GM12878 (cell line): Measurements from ENCODE around the gene PDE11A. TPM values are rescaled to one million over a fixed set of nuclear protein-coding genes. Genes with fewer than 3 reads are reported as not detected.

Source experiments
- ATAC-seq: fragments of 200-7000 bp; cut with Tn5 transposase; 3 replicates; pipeline ENCODE4 v1.9.1; 2020; ENCODE audit warnings: mild to moderate bottlenecking, moderate library complexity
- BruUV-seq: library from RNA; stranded (reverse); fragments of 400-500 nt; replicated peaks from 2 replicates; lab custom pipeline; 2021; lab: Mats Ljungman, UMichigan
- CTCF ChIA-PET: fragments of 300-600 bp; sonication (Branson Sonifier 250); formaldehyde crosslinking; extraction: SDS; loops from one replicate; lab custom pipeline; 2021; ENCODE audit warnings: inconsistent platforms; lab: Yijun Ruan, JAX
- POLR2A ChIA-PET: fragments of 350-600 bp; formaldehyde crosslinking; extraction: SDS; loops from one replicate; lab custom pipeline; 2021; ENCODE audit warnings: inconsistent platforms; lab: Charles Lee
- RAD21 ChIA-PET: fragments of 300-600 bp; sonication (Branson Sonifier 250); formaldehyde crosslinking; loops from one replicate; lab custom pipeline; 2023; ENCODE audit warnings: antibody characterized with exemption; ENCODE audit not compliant: unreplicated experiment; lab: Charles Lee
- SMC1A ChIA-PET: fragments of 300-600 bp; sonication (Branson Sonifier 250); formaldehyde crosslinking; loops from one replicate; lab custom pipeline; 2023; ENCODE audit not compliant: unreplicated experiment, uncharacterized antibody; lab: Charles Lee
- DNase-seq: peaks from one replicate; pipeline ENCODE4 v3.0.0-alpha.2; 2011; ENCODE audit warnings: low read depth, low spot score
- FAIRE-seq: peaks from 3 replicates; lab custom pipeline; 2011; peaks lifted over from hg19 to GRCh38; lab: Jason Lieb, UNC
- H2AFZ ChIP-seq: 2 replicates; pipeline ENCODE4 v1.6.0; 2011; ENCODE audit warnings: low read depth, low read length, control low read depth; ENCODE audit not compliant: control insufficient read depth
- H3K27ac ChIP-seq: 2 replicates; pipeline ENCODE4 v1.5.1; 2011; ENCODE audit warnings: control low read depth; ENCODE audit not compliant: control insufficient read depth, insufficient read depth
- H3K27me3 ChIP-seq, 2 experiments: replicated peaks in 1 of 2; 2 replicates each; pipeline versions ENCODE4 v1.6.0 to v1.6.1; 2011; ENCODE audit warnings: low read length in 1 of 2; ENCODE audit not compliant: control insufficient read depth in 2 of 2, insufficient read depth in 2 of 2
- H3K36me3 ChIP-seq, 2 experiments: 2 replicates each; pipeline ENCODE4 v1.5.1; 2011; ENCODE audit warnings: low read length in 1 of 2; ENCODE audit not compliant: control insufficient read depth in 2 of 2, insufficient read depth in 2 of 2
- H3K4me1 ChIP-seq: 2 replicates; pipeline ENCODE4 v1.6.1; 2011; ENCODE audit warnings: mild to moderate bottlenecking, low read length, moderate library complexity, mixed read lengths; ENCODE audit not compliant: control insufficient read depth, insufficient read depth
- H3K4me2 ChIP-seq: 2 replicates; pipeline ENCODE4 v1.6.0; 2011; ENCODE audit warnings: control low read depth; ENCODE audit not compliant: control insufficient read depth, insufficient read depth
- H3K4me3 ChIP-seq: fragments of 200-600 bp; sonication (generic); 2 replicates; pipeline ENCODE4 v1.5.1; 2016
- H3K79me2 ChIP-seq: 2 replicates; pipeline ENCODE4 v1.6.0; 2011; ENCODE audit warnings: low read length; ENCODE audit not compliant: control insufficient read depth, insufficient read depth
- H3K9ac ChIP-seq: 2 replicates; pipeline ENCODE4 v1.8.0; 2011; ENCODE audit warnings: low read length, control low read depth, mixed read lengths; ENCODE audit not compliant: control insufficient read depth, insufficient read depth
- H3K9me3 ChIP-seq: replicated peaks from 3 replicates; pipeline ENCODE4 v1.5.1; 2011; ENCODE audit warnings: mild to moderate bottlenecking, low read length; ENCODE audit not compliant: control insufficient read depth, insufficient read depth
- H4K20me1 ChIP-seq: 2 replicates; pipeline ENCODE4 v1.6.0; 2011; ENCODE audit not compliant: control insufficient read depth, insufficient read depth
- CEBPB ChIP-seq, 2 experiments: fragments of 150-350 bp in 1 of 2; IDR thresholded peaks; 2 replicates each; pipeline ENCODE4 v1.6.1; 2012 to 2014; ENCODE audit warnings: low read depth in 2 of 2, low read length in 2 of 2, borderline replicate concordance in 1 of 2, inconsistent platforms in 1 of 2
- IKZF1 ChIP-seq: fragments of 450-650 bp; conservative IDR thresholded peaks from 2 replicates; pipeline ENCODE4 v1.6.1; 2017; ENCODE audit warnings: antibody characterized with exemption, mild to moderate bottlenecking
- JUND ChIP-seq: IDR thresholded peaks from 2 replicates; pipeline ENCODE4 v1.6.1; 2012; ENCODE audit warnings: low read depth, mild to moderate bottlenecking, low read length, improper control_type of control experiment, moderate library complexity
- KDM1A ChIP-seq: fragments of 200-600 bp; sonication (generic); IDR thresholded peaks from 2 replicates; pipeline ENCODE4 v1.6.1; 2016; ENCODE audit warnings: borderline replicate concordance
- KLF5 ChIP-seq: fragments of 450-650 bp; IDR thresholded peaks from 2 replicates; pipeline ENCODE4 v1.6.1; 2014; ENCODE audit warnings: mild to moderate bottlenecking; ENCODE audit not compliant: partially characterized antibody
- LARP7 ChIP-seq: fragments of 450-650 bp; IDR thresholded peaks from 2 replicates; pipeline ENCODE4 v1.6.1; 2017; ENCODE audit warnings: mild to moderate bottlenecking
- PAX5 ChIP-seq: IDR thresholded peaks from 2 replicates; pipeline ENCODE4 v1.6.1; 2011; ENCODE audit warnings: low read depth, low read length, borderline replicate concordance
- POU2F2 ChIP-seq: IDR thresholded peaks from 3 replicates; pipeline ENCODE4 v1.6.1; 2011; ENCODE audit warnings: low read depth, mild to moderate bottlenecking, low read length, borderline replicate concordance
- SIX5 ChIP-seq: IDR thresholded peaks from 2 replicates; pipeline ENCODE4 v1.6.1; 2011; ENCODE audit warnings: mild to moderate bottlenecking, low read depth, low read length, moderate library complexity; ENCODE audit not compliant: severe bottlenecking
- YY1 ChIP-seq: IDR thresholded peaks from 2 replicates; pipeline ENCODE4 v1.6.1; 2011; ENCODE audit warnings: low read depth, mild to moderate bottlenecking, low read length
- ZBED1 ChIP-seq: IDR thresholded peaks from 2 replicates; pipeline ENCODE4 v1.6.1; 2016; ENCODE audit warnings: borderline replicate concordance
- WGBS: methylation state at CpG from one replicate; pipeline ENCODE4 v1.1.6; 2016; ENCODE audit warnings: low lambda C conversion rate; ENCODE audit not compliant: insufficient replicate concordance, insufficient coverage; ENCODE audit errors: missing lambda C conversion rate; 5-methylcytosine and 5-hydroxymethylcytosine counted together
- in situ Hi-C: fragments of 300-500 bp; cut with MboI; formaldehyde crosslinking; loops from 9 replicates; pipeline ENCODE4 v1.14.3; 2018; ENCODE audit warnings: mixed read lengths
- intact Hi-C: fragments of 100-400 bp; cut with micrococcal nuclease; formaldehyde crosslinking; loops from one replicate; pipeline ENCODE4 v1.14.2; 2022; ENCODE audit not compliant: unreplicated experiment
- polyA plus RNA-seq, 11 experiments: library from polyadenylated mRNA; depleted of rRNA in 4 of 11; unstranded in 6 of 11; stranded (reverse) in 5 of 11; fragments of >200 nt; fragmentation: Nextera tagmentation in 4 of 11; fragmentation: Illumina TruSeq in 1 of 11; extraction: Ambion mirVana in 4 of 11; extraction: Trizol in 1 of 11; gene quantifications; 1 replicate in 1 of 11; 2 replicates in 10 of 11; pipeline versions ENCODE4 v1.2.1 to v1.2.3, GENCODE V29; 2011 to 2016; ENCODE audit warnings: inconsistent platforms in 2 of 11, missing spikeins in 2 of 11, low read depth in 1 of 11
- total RNA-seq, 4 experiments: library from RNA; depleted of rRNA in 3 of 4; stranded (reverse); fragments of >200 nt in 3 of 4; fragmentation: Illumina TruSeq in 1 of 4; extraction: Trizol in 1 of 4; gene quantifications; 2 replicates each; pipeline versions ENCODE4 v1.2.1 to v1.2.3, GENCODE V29; 2013 to 2021
- TF ChIP-seq, protein P1 (sequence below): fragments of 450-650 bp; IDR thresholded peaks from 2 replicates; pipeline ENCODE4 v1.6.1; 2017; ENCODE audit warnings: mild to moderate bottlenecking, low read depth, inconsistent platforms; ENCODE audit not compliant: poor library complexity, severe bottlenecking

Gene PDE11A
- total and polyA plus RNA-seq, 10 of the 15 experiments (the other 5 are each of a cell fraction or from before 2014, with no cell fraction given) = 0.01 to 0.17 (median 0.06) TPM; not detected in 5

DNA sequence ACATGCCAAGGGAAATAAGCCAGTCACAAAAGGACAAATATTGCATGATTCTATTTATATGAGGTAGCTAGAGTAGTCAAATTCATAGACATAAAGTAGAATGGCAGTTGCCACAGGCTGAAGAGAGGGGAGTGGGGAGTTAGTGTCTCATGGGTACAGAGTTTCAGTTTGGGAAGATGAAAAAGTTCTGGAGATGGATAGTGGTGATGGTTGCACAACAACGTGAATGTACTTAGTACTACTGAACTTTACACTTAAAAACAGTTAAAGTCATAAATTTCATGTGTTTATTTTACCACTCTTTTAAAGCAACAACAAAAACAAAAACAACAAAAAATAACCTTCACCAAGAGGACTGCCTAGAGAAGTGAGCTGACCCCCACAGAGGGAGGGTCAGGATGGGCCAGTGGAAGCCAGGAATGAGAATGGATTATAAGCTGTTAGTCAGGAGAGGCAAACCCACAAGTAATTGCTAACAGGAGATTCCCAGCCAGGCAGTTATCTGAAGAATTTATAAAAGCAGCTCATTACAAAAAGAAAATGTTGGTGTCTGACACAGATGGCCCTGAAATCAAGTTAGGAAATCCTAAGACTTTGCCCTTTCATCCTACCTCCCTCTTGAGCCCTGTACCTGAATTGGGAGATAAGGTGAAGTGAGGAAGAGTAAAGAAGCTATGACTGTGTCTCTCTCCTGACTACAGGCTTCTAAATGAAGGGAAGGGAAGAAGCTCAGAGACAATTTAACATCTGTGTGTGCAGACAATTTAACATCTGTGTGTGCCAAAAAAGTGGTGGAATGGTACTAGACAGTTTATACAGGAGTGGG is 263.4 kb downstream of the PDE11A start:
- FAIRE-seq = no peak
- RAD21 ChIA-PET = no interaction called here

DNA sequence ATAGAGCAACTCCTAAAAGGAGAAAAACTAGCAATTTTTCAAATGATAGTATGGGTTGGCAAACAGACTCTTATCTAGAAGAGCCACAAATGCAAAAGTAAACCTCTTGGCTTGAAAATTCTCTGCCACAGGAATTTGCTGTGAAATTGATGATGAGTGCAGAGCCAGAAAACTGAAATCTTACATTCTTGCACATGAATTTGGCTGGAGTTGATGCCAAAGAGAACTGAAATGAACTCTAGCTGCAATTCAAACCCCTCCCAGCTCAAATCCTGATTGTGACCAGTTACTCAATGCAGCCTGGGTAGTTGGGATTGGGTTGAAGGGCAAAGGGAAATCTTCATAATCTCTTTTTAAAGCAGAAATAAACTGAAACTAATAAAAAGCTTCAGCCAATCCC is 266.6 kb downstream of the PDE11A start:
- ChIA-PET CTCF (no interaction called here), RAD21 (no interaction called here), POLR2A (no interaction called here), SMC1A (no interaction called here)
- Histone ChIP-seq H2AFZ (no peak overlapping the region), H3K27me3 (no peaks in the 10 kb centered on the region), H3K27ac (no peak overlapping the region), H3K4me1 (no peaks in the 10 kb centered on the region), H3K4me3 (no peak overlapping the region), H3K36me3 (no peaks in the 10 kb centered on the region), H3K9ac (no peak overlapping the region), H3K4me2 (no peak overlapping the region), H3K9me3 (no peaks in the 10 kb centered on the region), H3K79me2 (no peaks in the 10 kb centered on the region), H4K20me1 (no peaks in the 10 kb centered on the region)
- DNase-seq (no peak), ATAC-seq (no peak), FAIRE-seq (no peak)
- intact Hi-C loops (no loop called here), in situ Hi-C loops (no loop called here)
- BruUV-seq = no TSS peak
- TF ChIP-seq IKZF1 = no peak
- TF ChIP-seq PAX5 = no peak
- no peak for TF ChIP-seq KLF5
- TF ChIP-seq JUND = no peak
- TF ChIP-seq POU2F2 = no peak
- TF ChIP-seq, protein P1, sequence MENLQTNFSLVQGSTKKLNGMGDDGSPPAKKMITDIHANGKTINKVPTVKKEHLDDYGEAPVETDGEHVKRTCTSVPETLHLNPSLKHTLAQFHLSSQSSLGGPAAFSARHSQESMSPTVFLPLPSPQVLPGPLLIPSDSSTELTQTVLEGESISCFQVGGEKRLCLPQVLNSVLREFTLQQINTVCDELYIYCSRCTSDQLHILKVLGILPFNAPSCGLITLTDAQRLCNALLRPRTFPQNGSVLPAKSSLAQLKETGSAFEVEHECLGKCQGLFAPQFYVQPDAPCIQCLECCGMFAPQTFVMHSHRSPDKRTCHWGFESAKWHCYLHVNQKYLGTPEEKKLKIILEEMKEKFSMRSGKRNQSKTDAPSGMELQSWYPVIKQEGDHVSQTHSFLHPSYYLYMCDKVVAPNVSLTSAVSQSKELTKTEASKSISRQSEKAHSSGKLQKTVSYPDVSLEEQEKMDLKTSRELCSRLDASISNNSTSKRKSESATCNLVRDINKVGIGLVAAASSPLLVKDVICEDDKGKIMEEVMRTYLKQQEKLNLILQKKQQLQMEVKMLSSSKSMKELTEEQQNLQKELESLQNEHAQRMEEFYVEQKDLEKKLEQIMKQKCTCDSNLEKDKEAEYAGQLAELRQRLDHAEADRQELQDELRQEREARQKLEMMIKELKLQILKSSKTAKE = no peak
- TF ChIP-seq CEBPB (IDR thresholded peaks at IDR 0.05; ENCODE audit: borderline replicate concordance in 1 of 2, low read depth in 2 of 2, low read length in 2 of 2) = no peak
- TF ChIP-seq ZBED1 = no peak
- TF ChIP-seq SIX5 = no peak

More for the DNA sequence above, 263.4 kb downstream of the PDE11A start:
- in situ Hi-C loops (no loop called here), intact Hi-C loops (no loop called here)
- 7% methylated on average over 1 of the region's 1 CpG for WGBS
- ChIA-PET SMC1A (no interaction called here), CTCF (interaction anchor here (0.6 to 1.0 kb wide), 5 partner anchors 9 to 46 kb away, joined by 3 to 9 read pairs (median 3); no protein-coding TSS in a partner anchor), POLR2A (no interaction called here)
- H3K4me2 ChIP-seq = no peak overlapping the region
- ATAC-seq = no peak
- no peak overlapping the region for H3K9ac ChIP-seq
- H4K20me1 ChIP-seq = no peaks in the 10 kb centered on the region
- no peaks in the 10 kb centered on the region for H3K36me3 ChIP-seq
- TF ChIP-seq KDM1A (no peak), YY1 (no peak), LARP7 (no peak), JUND (no peak)
- no peaks in the 10 kb centered on the region for H3K27me3 ChIP-seq
- H3K27ac ChIP-seq = no peak overlapping the region
- no TSS peak for BruUV-seq
- DNase-seq = no peak
- no peaks in the 10 kb centered on the region for H3K79me2 ChIP-seq
- no peak overlapping the region for H3K4me3 ChIP-seq
- no peaks in the 10 kb centered on the region for H3K9me3 ChIP-seq
- no peaks in the 10 kb centered on the region for H3K4me1 ChIP-seq
- H2AFZ ChIP-seq = no peak overlapping the region
